GM12864 (cell line): Measurements from ENCODE around the gene CYFIP1.

ENCODE experiments used
- DNase-seq: peaks from one replicate; pipeline ENCODE4 v3.0.0-alpha.2; 2011; ENCODE audit warnings: low read depth
- H3K4me3 ChIP-seq: 2 replicates; pipeline ENCODE4 v1.5.1; 2011; ENCODE audit warnings: mild to moderate bottlenecking, low read depth, low read length, control low read depth
- CTCF ChIP-seq: IDR thresholded peaks from 2 replicates; pipeline ENCODE4 v1.5.1; 2011; ENCODE audit warnings: low read depth, mild to moderate bottlenecking, moderate library complexity, low read length, control low read depth, inconsistent platforms; ENCODE audit errors: missing control alignments

CYFIP1 gene

GRCh38 chr15:22954798-22955543, 25.2 kb downstream of the CYFIP1 start:
- no peak for TF ChIP-seq CTCF
- H3K4me3 ChIP-seq = no peak overlapping the region
- DNase-seq = no peak

GRCh38 chr15:22954326-22954725, 25.8 kb downstream of the CYFIP1 start:
- no peak overlapping the region for H3K4me3 ChIP-seq
- no peak for DNase-seq
- TF ChIP-seq CTCF = no peak

GRCh38 chr15:22952796-22953579, 27.2 kb downstream of the CYFIP1 start:
- TF ChIP-seq CTCF = no peak
- H3K4me3 ChIP-seq = no peak overlapping the region
- DNase-seq = no peak

GRCh38 chr15:22951381-22952280, 28.5 kb downstream of the CYFIP1 start:
- no peak for TF ChIP-seq CTCF
- no peak overlapping the region for H3K4me3 ChIP-seq
- DNase-seq = no peak

- no peak for TF ChIP-seq CTCF
- DNase-seq = no peak
- no peak overlapping the region for H3K4me3 ChIP-seq
These were observed 29.2 kb downstream of the CYFIP1 start for GRCh38 chr15:22951031-22951380.

- DNase-seq = no peak
- no peak for TF ChIP-seq CTCF
- no peak overlapping the region for H3K4me3 ChIP-seq
These were observed 29.7 kb downstream of the CYFIP1 start for GRCh38 chr15:22950256-22950990.
